Measurements from ENCODE around the gene IGLL5.
"Not testable (repeated sequence)": the region's sequence is repeated elsewhere in the genome, so short reads cannot be mapped to it uniquely, and the experiment has no call there.

IGLL5 gene

DNA sequence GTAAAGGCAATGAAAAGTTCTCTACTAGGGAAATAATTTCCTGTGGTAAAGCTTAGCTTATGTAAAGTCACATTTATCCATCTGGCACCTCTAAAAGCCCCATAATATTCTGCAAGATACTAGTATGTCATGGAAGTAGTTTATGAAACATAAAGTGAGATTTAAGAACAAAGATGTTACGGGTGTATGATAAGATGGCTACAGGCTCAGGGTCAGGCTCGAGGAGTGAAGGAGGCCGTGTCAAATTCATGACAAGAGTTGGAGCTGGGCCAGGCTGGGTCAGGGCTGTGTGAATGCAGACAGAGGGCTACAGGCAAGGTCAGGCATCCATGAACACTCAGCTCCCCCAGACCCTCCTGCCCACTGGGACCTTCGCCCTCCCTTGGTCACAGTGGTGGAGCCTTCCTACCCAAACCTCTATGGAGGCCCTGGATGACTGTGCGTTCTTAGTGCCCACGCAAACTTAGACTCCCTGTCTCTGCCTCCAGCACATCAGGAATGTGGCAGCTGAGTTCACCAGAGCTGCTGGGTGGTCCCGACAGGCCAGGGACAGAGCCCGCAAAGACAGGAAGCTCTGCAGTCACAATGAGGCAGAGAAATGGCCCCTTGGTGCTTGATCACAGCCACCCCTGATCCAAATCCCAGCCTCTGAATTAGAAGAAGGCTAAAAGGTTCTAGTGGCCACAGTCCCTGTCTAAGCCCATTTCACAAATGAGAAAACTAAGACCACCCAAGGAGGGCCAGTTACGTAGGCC, 14.8 kb downstream of the IGLL5 start:
- H3K4me1 ChIP-seq (ENCODE audit: control insufficient read depth, insufficient read depth, low read length), result peaks cover 6% of the 10 kb centered on the region
- H3K27me3 ChIP-seq (ENCODE audit: control insufficient read depth, insufficient read depth, low read length), result no peaks in the 10 kb centered on the region
- no peaks in the 10 kb centered on the region for H3K9me3 ChIP-seq (ENCODE audit: control insufficient read depth, low read length)
- no peaks in the 10 kb centered on the region for H3K36me3 ChIP-seq (ENCODE audit: control insufficient read depth, insufficient read depth, low read length)
- H3K4me3 ChIP-seq (ENCODE audit: low read length), result no peak overlapping the region
- no peak overlapping the region for H3K9ac ChIP-seq (ENCODE audit: low read length)

DNA sequence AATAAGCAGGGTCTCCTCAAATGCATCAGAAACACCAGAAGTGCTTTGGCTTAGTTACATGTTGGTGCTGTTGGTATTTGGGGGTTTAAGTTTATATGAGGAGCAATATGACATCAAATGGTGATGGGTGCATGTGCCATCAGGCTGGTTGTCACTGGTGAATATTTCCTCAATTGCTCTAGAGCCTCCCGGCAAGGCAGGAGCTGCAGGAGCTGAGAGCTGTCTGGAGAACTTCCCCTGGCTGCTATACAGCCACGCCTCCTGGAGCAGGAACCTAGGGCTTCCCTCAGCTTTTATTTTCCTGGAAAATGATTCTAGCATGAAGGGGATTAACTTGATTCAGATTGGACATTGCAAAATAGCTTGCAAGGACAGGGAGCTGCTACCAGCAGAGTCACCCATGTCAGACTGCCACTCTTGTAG, 15.8 kb downstream of the IGLL5 start:
- H3K36me3 ChIP-seq (ENCODE audit: control insufficient read depth, insufficient read depth, low read length), result no peaks in the 10 kb centered on the region
- H3K9ac ChIP-seq (ENCODE audit: low read length), result no peak overlapping the region
- H3K4me3 ChIP-seq (ENCODE audit: low read length), result no peak overlapping the region
- H3K9me3 ChIP-seq (ENCODE audit: control insufficient read depth, low read length), result no peaks in the 10 kb centered on the region
- peaks cover 6% of the 10 kb centered on the region for H3K4me1 ChIP-seq (ENCODE audit: control insufficient read depth, insufficient read depth, low read length)
- H3K27me3 ChIP-seq (ENCODE audit: control insufficient read depth, insufficient read depth, low read length), result no peaks in the 10 kb centered on the region

GRCh38 chr22:22903781-22904192, 16.2 kb downstream of the IGLL5 start:
- H3K27me3 ChIP-seq (ENCODE audit: control insufficient read depth, insufficient read depth, low read length); H3K9ac ChIP-seq (ENCODE audit: low read length); H3K4me3 ChIP-seq (ENCODE audit: low read length); H3K4me1 ChIP-seq (ENCODE audit: control insufficient read depth, insufficient read depth, low read length); H3K9me3 ChIP-seq (ENCODE audit: control insufficient read depth, low read length); H3K36me3 ChIP-seq (ENCODE audit: control insufficient read depth, insufficient read depth, low read length): not testable (repeated sequence)

DNA sequence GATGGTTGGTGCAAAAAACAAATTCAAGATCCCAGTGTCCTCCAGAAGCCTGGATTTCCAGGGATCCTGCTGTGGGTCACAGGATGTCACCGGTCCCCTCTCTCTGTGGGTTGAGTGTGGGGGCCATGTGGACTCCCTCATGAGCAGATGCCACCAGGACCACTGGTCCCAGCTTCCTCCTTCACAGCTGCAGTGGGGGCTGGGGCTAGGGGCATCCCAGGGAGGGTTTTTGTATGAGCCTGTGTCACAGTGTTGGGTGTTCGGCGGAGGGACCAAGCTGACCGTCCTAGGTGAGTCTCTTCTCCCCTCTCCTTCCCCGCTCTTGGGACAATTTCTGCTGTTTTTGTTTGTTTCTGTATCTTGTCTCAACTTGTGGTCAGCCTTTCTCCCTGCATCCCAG, 17.1 kb downstream of the IGLL5 start:
- H3K36me3 ChIP-seq (ENCODE audit: control insufficient read depth, insufficient read depth, low read length); H3K9ac ChIP-seq (ENCODE audit: low read length): not testable (repeated sequence)

GRCh38 chr22:22906391-22906790, 18.8 kb downstream of the IGLL5 start:
- H3K9me3 ChIP-seq (ENCODE audit: control insufficient read depth, low read length); H3K9ac ChIP-seq (ENCODE audit: low read length); H3K4me1 ChIP-seq (ENCODE audit: control insufficient read depth, insufficient read depth, low read length); H3K4me3 ChIP-seq (ENCODE audit: low read length); H3K36me3 ChIP-seq (ENCODE audit: control insufficient read depth, insufficient read depth, low read length); H3K27me3 ChIP-seq (ENCODE audit: control insufficient read depth, insufficient read depth, low read length): not testable (repeated sequence)

More for the DNA sequence above, 17.1 kb downstream of the IGLL5 start:
- not testable (repeated sequence) for H3K4me1 ChIP-seq (ENCODE audit: control insufficient read depth, insufficient read depth, low read length); H3K27me3 ChIP-seq (ENCODE audit: control insufficient read depth, insufficient read depth, low read length); H3K4me3 ChIP-seq (ENCODE audit: low read length); H3K9me3 ChIP-seq (ENCODE audit: control insufficient read depth, low read length)

DNA sequence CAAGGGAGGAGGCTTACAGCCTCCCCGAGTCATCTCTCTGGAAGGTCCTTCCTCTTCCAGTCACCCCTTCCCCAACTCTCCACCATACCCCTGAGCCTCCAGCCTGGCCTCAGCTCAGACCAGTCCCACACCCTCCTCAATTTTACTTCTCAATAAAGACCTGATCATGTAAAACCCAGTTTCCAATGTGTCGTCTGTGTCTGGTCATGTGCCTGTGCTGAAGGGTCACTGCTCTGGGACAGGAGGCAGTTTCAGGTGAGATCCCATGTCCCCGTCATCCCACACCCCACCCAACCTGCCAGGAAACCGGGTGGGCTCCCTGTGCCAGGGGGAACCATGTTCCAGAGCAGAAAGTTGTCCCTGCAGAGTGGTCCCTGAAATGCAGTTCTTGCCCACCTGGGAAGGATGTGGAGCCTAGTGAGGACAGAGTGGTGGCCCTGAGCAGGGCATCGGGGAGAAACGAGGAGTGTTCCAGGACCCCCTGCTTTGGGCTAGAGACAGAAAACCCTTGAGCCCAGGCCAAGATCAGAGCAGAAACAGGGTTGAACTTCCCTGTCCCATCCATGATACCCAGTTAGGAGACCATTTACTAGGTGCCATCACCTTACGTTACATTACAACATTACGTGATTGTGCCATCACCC, 19.4 kb downstream of the IGLL5 start:
- no peak overlapping the region for H3K4me3 ChIP-seq (ENCODE audit: low read length)
- no peak overlapping the region for H3K9ac ChIP-seq (ENCODE audit: low read length)
- no peaks in the 10 kb centered on the region for H3K36me3 ChIP-seq (ENCODE audit: control insufficient read depth, insufficient read depth, low read length)
- no peaks in the 10 kb centered on the region for H3K9me3 ChIP-seq (ENCODE audit: control insufficient read depth, low read length)
- peaks cover 6% of the 10 kb centered on the region for H3K4me1 ChIP-seq (ENCODE audit: control insufficient read depth, insufficient read depth, low read length)
- peaks cover 5% of the 10 kb centered on the region for H3K27me3 ChIP-seq (ENCODE audit: control insufficient read depth, insufficient read depth, low read length)

DNA sequence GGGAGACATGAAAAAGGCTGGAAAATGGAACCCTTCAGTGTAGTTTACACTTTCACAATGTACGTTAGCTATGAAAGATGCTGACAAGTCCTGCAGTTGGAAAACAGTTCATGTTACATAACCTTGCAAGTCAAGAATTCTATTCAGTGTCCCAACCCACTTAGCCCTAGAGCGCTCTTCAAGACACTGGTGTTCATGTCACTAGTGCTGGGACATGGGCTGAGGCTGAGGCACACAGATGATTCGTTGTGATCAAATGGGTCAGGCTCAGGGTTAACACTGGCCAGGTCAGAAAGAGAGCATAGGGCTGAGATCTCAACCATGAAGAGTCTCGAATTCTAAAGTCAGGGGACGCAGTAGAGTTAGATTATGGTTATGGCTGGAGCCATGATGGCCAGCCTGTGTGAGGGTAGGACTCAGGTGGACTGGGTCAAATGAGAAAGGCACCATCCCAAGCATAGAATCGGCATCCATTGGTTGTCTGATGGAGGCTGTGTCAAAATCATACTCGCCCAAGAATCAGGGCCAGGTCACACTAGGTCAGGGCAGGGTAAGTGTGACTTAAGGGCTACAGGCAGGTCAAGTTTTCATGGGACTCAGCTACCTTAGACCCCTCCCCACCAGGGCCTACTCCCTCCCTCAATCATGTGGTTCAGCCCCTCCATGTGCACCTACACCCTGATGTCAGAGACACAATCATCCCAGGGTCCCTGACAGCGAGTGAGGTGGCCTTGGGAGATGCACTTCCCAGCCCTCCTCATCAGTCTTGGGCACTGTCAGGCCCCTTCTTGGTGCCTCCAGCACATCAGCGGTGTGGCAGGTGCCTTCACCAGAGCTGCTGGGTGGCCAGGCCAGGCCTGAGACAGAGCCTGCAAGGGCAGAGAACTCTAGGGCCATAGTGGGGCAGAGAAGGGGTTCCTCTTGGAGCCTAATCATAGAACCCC, 20.2 kb downstream of the IGLL5 start:
- Histone ChIP-seq H3K4me1 (ENCODE audit: control insufficient read depth, insufficient read depth, low read length) (no peaks in the 10 kb centered on the region), H3K4me3 (ENCODE audit: low read length) (no peak overlapping the region), H3K36me3 (ENCODE audit: control insufficient read depth, insufficient read depth, low read length) (no peaks in the 10 kb centered on the region), H3K9ac (ENCODE audit: low read length) (no peak overlapping the region), H3K9me3 (ENCODE audit: control insufficient read depth, low read length) (no peaks in the 10 kb centered on the region), H3K27me3 (ENCODE audit: control insufficient read depth, insufficient read depth, low read length) (peaks cover 5% of the 10 kb centered on the region)

DNA sequence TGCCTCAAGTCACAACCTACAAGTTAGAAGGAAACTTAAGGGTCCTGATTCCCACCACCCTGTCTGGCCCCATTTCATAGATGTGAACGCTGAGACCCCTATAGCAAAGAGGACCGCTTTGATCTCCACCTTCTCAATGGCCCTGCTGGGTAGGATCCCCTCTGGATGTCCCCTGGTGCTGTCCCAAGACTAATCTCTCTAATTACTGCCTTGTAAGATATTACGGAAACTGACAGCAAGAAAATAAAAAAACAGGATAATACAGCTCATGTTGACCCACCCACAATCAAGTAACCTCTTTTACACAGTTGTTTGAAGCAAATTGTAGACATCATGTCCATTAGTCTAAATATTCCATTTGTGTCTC, 20.9 kb downstream of the IGLL5 start:
- Histone ChIP-seq H3K9ac (ENCODE audit: low read length) (no peak overlapping the region), H3K27me3 (ENCODE audit: control insufficient read depth, insufficient read depth, low read length) (peaks cover 5% of the 10 kb centered on the region), H3K9me3 (ENCODE audit: control insufficient read depth, low read length) (no peaks in the 10 kb centered on the region), H3K4me3 (ENCODE audit: low read length) (no peak overlapping the region), H3K4me1 (ENCODE audit: control insufficient read depth, insufficient read depth, low read length) (no peaks in the 10 kb centered on the region), H3K36me3 (ENCODE audit: control insufficient read depth, insufficient read depth, low read length) (no peaks in the 10 kb centered on the region)

DNA sequence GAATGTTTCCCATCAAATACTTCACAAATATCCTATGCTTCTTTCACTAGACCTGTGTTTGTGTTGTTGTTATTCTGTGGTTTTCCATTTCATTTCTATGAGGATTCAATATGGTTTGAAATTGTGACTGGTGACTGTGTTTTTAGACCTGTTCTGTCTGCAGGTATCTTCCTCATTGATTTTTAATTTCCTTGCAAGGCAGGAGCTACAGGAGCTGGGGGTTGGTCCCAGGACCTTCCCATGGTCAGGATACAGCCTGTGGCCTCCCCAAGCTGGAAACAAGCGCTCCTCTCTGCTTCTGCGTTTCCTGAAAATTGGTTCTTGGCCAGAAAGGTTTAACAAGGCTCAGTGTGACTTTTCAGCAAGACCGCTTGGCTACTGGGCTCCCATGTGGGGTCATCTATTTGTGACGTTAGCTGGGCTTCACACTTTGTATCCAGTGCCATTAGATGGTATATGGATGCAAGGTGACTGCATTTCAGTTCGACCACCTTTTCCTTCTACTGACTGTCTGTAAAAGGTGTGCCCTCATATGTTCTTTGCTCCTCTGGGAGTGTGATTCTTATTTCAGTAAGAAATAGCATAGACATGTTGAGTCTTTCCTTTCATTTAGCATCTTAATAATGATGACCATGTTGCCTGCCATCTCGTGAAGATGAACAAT, 21.5 kb downstream of the IGLL5 start:
- Histone ChIP-seq H3K36me3 (ENCODE audit: control insufficient read depth, insufficient read depth, low read length) (no peaks in the 10 kb centered on the region), H3K27me3 (ENCODE audit: control insufficient read depth, insufficient read depth, low read length) (peaks cover 5% of the 10 kb centered on the region), H3K9me3 (ENCODE audit: control insufficient read depth, low read length) (no peaks in the 10 kb centered on the region), H3K4me3 (ENCODE audit: low read length) (no peak overlapping the region), H3K9ac (ENCODE audit: low read length) (no peak overlapping the region), H3K4me1 (ENCODE audit: control insufficient read depth, insufficient read depth, low read length) (no peaks in the 10 kb centered on the region)

DNA sequence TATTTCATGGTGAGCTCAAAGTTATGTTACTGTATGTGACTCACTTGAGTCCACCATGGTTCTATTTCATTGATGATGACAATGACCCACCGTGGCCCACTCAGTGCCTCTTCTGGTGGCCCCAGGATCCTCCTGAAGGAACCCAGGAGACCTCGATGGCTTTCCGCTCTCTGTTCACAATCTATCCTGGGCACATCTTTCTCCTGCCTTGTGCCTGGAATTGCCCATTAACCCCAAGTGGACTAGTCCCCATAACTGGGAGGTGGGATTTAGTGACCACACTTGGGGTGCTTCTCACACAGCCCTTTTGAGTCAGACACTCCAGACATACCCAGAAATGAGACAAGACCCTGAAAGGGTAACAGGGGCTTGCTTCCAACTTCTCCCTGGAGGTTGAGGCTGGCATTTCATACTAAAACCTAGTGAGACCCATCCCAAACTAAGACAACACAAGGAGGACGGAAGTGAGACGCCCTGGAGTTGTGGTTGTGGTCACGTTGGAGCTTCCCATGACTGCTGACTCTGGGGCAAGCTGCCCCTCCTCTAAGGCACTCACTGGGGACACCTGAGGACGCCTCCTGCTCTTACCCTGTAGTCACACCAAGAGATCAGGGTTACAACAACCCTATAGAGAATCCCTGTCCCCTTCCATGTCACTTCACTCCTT, 22.1 kb downstream of the IGLL5 start:
- Histone ChIP-seq H3K27me3 (ENCODE audit: control insufficient read depth, insufficient read depth, low read length) (peaks cover 5% of the 10 kb centered on the region), H3K4me3 (ENCODE audit: low read length) (no peak overlapping the region), H3K9me3 (ENCODE audit: control insufficient read depth, low read length) (no peaks in the 10 kb centered on the region), H3K36me3 (ENCODE audit: control insufficient read depth, insufficient read depth, low read length) (no peaks in the 10 kb centered on the region), H3K4me1 (ENCODE audit: control insufficient read depth, insufficient read depth, low read length) (no peaks in the 10 kb centered on the region), H3K9ac (ENCODE audit: low read length) (no peak overlapping the region)

Data from mucosa of stomach (tissue), 1 donor.